IMR-90 (cell line): Measurements from ENCODE around the gene TMCC1. TPM values are rescaled to one million over a fixed set of nuclear protein-coding genes. Genes with fewer than 3 reads are reported as not detected.

Experiments used
- ATAC-seq: fragments of 200-7000 bp; cut with Tn5 transposase; 2 replicates; pipeline ENCODE4 v1.9.1; 2020; ENCODE audit warnings: low read depth, mild to moderate bottlenecking, moderate library complexity
- BruUV-seq: library from RNA; stranded (reverse); fragments of 400-500 nt; replicated peaks from 2 replicates; lab custom pipeline; 2021; lab: Mats Ljungman, UMichigan
- CTCF ChIA-PET: fragments of 300-600 bp; formaldehyde crosslinking; extraction: SDS; loops from one replicate; lab custom pipeline; 2021; ENCODE audit warnings: antibody characterized with exemption; lab: Yijun Ruan, JAX
- POLR2A ChIA-PET: fragments of 300-600 bp; sonication (Branson Sonifier 250); formaldehyde crosslinking; loops from one replicate; lab custom pipeline; 2022; ENCODE audit warnings: antibody characterized with exemption; ENCODE audit not compliant: unreplicated experiment; lab: Charles Lee
- DNase-seq: peaks from one replicate; pipeline ENCODE4 v3.0.0; 2013
- H2AFZ ChIP-seq: replicated peaks from 2 replicates; pipeline ENCODE3; 2013; ENCODE audit warnings: low read length, mild to moderate bottlenecking; ENCODE audit not compliant: poor library complexity
- H2AK5ac ChIP-seq: 2 replicates; pipeline ENCODE4 v1.6.1; 2013; ENCODE audit warnings: low read depth, low read length, inconsistent platforms
- H2AK9ac ChIP-seq: replicated peaks from 2 replicates; pipeline ENCODE3; 2013; ENCODE audit warnings: mild to moderate bottlenecking, low read depth, low read length, moderate library complexity; ENCODE audit not compliant: poor library complexity
- H2BK120ac ChIP-seq: 2 replicates; pipeline ENCODE4 v1.6.1; 2013; ENCODE audit warnings: low read depth, low read length, inconsistent platforms
- H2BK15ac ChIP-seq: 3 replicates; pipeline ENCODE4 v1.6.1; 2013; ENCODE audit warnings: low read depth, low read length, inconsistent platforms
- H2BK20ac ChIP-seq: 2 replicates; pipeline ENCODE4 v1.6.1; 2013; ENCODE audit warnings: low read depth, mild to moderate bottlenecking, inconsistent platforms, low read length, moderate library complexity
- H2BK5ac ChIP-seq: 2 replicates; pipeline ENCODE4 v1.6.1; 2013; ENCODE audit warnings: mild to moderate bottlenecking, low read depth, low read length, inconsistent platforms; ENCODE audit not compliant: poor library complexity, severe bottlenecking
- H3K14ac ChIP-seq: replicated peaks from 2 replicates; pipeline ENCODE4 v1.6.1; 2013; ENCODE audit warnings: low read depth, low read length, inconsistent platforms
- H3K18ac ChIP-seq: 2 replicates; pipeline ENCODE4 v1.6.1; 2013; ENCODE audit warnings: low read depth, low read length, control low read depth
- H3K23ac ChIP-seq: 2 replicates; pipeline ENCODE4 v1.6.1; 2013; ENCODE audit warnings: low read depth, low read length, inconsistent platforms
- H3K27ac ChIP-seq: 2 replicates; pipeline ENCODE4 v1.5.1; 2013; ENCODE audit warnings: mild to moderate bottlenecking, control low read depth, low read length; ENCODE audit not compliant: insufficient read depth
- H3K27me3 ChIP-seq: 2 replicates; pipeline ENCODE4 v1.6.1; 2013; ENCODE audit warnings: low read length; ENCODE audit not compliant: control insufficient read depth, insufficient read depth
- H3K36me3 ChIP-seq: 2 replicates; pipeline ENCODE4 v1.6.1; 2013; ENCODE audit warnings: low read length, mixed read lengths; ENCODE audit not compliant: control insufficient read depth, insufficient read depth
- H3K4ac ChIP-seq: 2 replicates; pipeline ENCODE4 v1.6.1; 2013; ENCODE audit warnings: low read depth, low read length, inconsistent platforms
- H3K4me1 ChIP-seq: 2 replicates; pipeline ENCODE4 v1.6.1; 2013; ENCODE audit warnings: low read length, mixed read lengths; ENCODE audit not compliant: control insufficient read depth, insufficient read depth
- H3K4me2 ChIP-seq: 2 replicates; pipeline ENCODE4 v1.6.1; 2013; ENCODE audit warnings: low read depth, mild to moderate bottlenecking, control low read depth, low read length, moderate library complexity
- H3K4me3 ChIP-seq: 2 replicates; pipeline ENCODE4 v1.5.1; 2013; ENCODE audit warnings: low read depth, mild to moderate bottlenecking, control low read depth, low read length, moderate library complexity; ENCODE audit not compliant: insufficient read depth
- H3K56ac ChIP-seq: 2 replicates; pipeline ENCODE4 v1.6.1; 2013; ENCODE audit warnings: low read length, inconsistent platforms; ENCODE audit not compliant: insufficient read depth; ENCODE audit errors: extremely low read depth
- H3K79me1 ChIP-seq, 2 experiments: 2 replicates each; pipeline ENCODE4 v1.6.1; 2013; ENCODE audit warnings: low read length in 2 of 2, inconsistent platforms in 1 of 2, low read depth in 1 of 2
- H3K9ac ChIP-seq: 2 replicates; pipeline ENCODE4 v1.6.1; 2013; ENCODE audit warnings: low read depth, low read length, control low read depth
- H3K9me1 ChIP-seq: 2 replicates; pipeline ENCODE4 v1.6.1; 2013; ENCODE audit warnings: low read length, inconsistent platforms; ENCODE audit not compliant: insufficient read depth
- H3K9me3 ChIP-seq: 2 replicates; pipeline ENCODE4 v1.6.1; 2013; ENCODE audit warnings: low read length; ENCODE audit not compliant: control insufficient read depth, insufficient read depth
- H4K20me1 ChIP-seq: 2 replicates; pipeline ENCODE4 v1.6.1; 2013; ENCODE audit warnings: low read length, inconsistent platforms; ENCODE audit not compliant: insufficient read depth
- H4K5ac ChIP-seq: 2 replicates; pipeline ENCODE4 v1.6.1; 2013; ENCODE audit warnings: mild to moderate bottlenecking, low read depth, low read length, control low read depth
- H4K8ac ChIP-seq, 2 experiments: 2 replicates each; pipeline ENCODE4 v1.6.1; 2013; ENCODE audit warnings: low read depth in 2 of 2, low read length in 2 of 2, control low read depth in 1 of 2, inconsistent platforms in 1 of 2
- H4K91ac ChIP-seq: 2 replicates; pipeline ENCODE4 v1.6.1; 2013; ENCODE audit warnings: low read depth, low read length, inconsistent platforms; ENCODE audit not compliant: insufficient read depth
- CEBPB ChIP-seq: IDR thresholded peaks from 2 replicates; pipeline ENCODE4 v1.6.1; 2012; ENCODE audit warnings: low read depth, low read length, improper control_type of control experiment
- RAD21 ChIP-seq: IDR thresholded peaks from 2 replicates; pipeline ENCODE4 v1.6.1; 2012; ENCODE audit warnings: low read length, improper control_type of control experiment
- WGBS, 2 experiments: methylation state at CpG; one replicate each; pipeline versions ENCODE4 v1.1.5 to v1.1.7; 2013; ENCODE audit warnings: missing lambda C conversion rate in 2 of 2; ENCODE audit not compliant: insufficient read length in 1 of 2; ENCODE audit errors: extremely low coverage in 2 of 2; 5-methylcytosine and 5-hydroxymethylcytosine counted together
- dilution Hi-C: fragments of 300-500 bp; cut with HindIII; formaldehyde crosslinking; loops from one replicate; pipeline ENCODE4 v1.14.3; 2018; ENCODE audit warnings: low sequenced_read_pairs; ENCODE audit not compliant: unreplicated experiment
- in situ Hi-C: fragments of 300-500 bp; cut with MboI; formaldehyde crosslinking; loops from 3 replicates; pipeline ENCODE4 v1.14.3; 2019; ENCODE audit warnings: low sequenced_read_pairs, inconsistent platforms, mixed read lengths
- intact Hi-C: fragments of 100-400 bp; cut with micrococcal nuclease; formaldehyde crosslinking; loops from 2 replicates; pipeline ENCODE4 v1.10.0; 2022
- polyA plus RNA-seq, 3 experiments: library from polyadenylated mRNA; depleted of rRNA; stranded (reverse); fragments of >200 nt; gene quantifications; 2 replicates each; pipeline ENCODE4 v1.2.3, GENCODE V29; 2012; ENCODE audit warnings: low replicate concordance in 1 of 3
- total RNA-seq: library from RNA; depleted of rRNA; stranded (reverse); fragments of >200 nt; gene quantifications from 2 replicates; pipeline ENCODE4 v1.2.3, GENCODE V29; 2012

Gene TMCC1
- total and polyA plus RNA-seq, 2 of the 4 experiments (the other 2 are of a cell fraction) = 5.0 to 7.3 TPM

- H2BK5ac ChIP-seq = no peak overlapping the region
- intact Hi-C loops = no loop called here
- no peak overlapping the region for H3K14ac ChIP-seq
- ATAC-seq (no peak), DNase-seq (peak; percentile 83)
- no peak overlapping the region for H3K9ac ChIP-seq
- POLR2A ChIA-PET = no interaction called here
- 100% methylated on average over 1 of the region's 5 CpGs; no CpG with 5 or more reads in 1 of the 2 experiments for WGBS, 2 experiments
- H3K4me3 ChIP-seq = no peak overlapping the region
- peak overlapping the region; percentile 45; the same call in 1 of the 2 replicates for H3K4ac ChIP-seq
- H2AFZ ChIP-seq = peak overlapping the region; percentile 43
- no peak overlapping the region for H3K23ac ChIP-seq
- H4K20me1 ChIP-seq = no peaks in the 10 kb centered on the region
- no peak overlapping the region for H4K5ac ChIP-seq
- peaks cover 9% of the 10 kb centered on the region for H3K4me1 ChIP-seq
- H2AK5ac ChIP-seq = peak overlapping the region; percentile 48
- no peak overlapping the region for H2BK20ac ChIP-seq
- no peak overlapping the region for H3K4me2 ChIP-seq
- no peaks in the 10 kb centered on the region for H3K36me3 ChIP-seq
- H4K91ac ChIP-seq = no peak overlapping the region
- no peak overlapping the region for H3K56ac ChIP-seq
- H2BK15ac ChIP-seq = no peak overlapping the region
- no peaks in the 10 kb centered on the region for H3K27me3 ChIP-seq
- H3K9me3 ChIP-seq = no peaks in the 10 kb centered on the region
- no peak overlapping the region for H3K27ac ChIP-seq
- in situ Hi-C loops = loop anchor here (25.0 kb wide), 1 partner anchor 229 kb away; no protein-coding TSS in a partner anchor
- 0 out of 4 replicates have a peak overlapping the region, but pooled peaks of 1 of the 2 experiments have one; percentile 10 for H4K8ac ChIP-seq
- dilution Hi-C loops = no loop called here
- H2BK120ac ChIP-seq = 0 out of 2 replicates have a peak overlapping the region, but pooled peaks have one; percentile 4
- H3K9me1 ChIP-seq = peaks cover 12% of the 10 kb centered on the region
- no peak overlapping the region for H3K18ac ChIP-seq
- TF ChIP-seq RAD21 (no peak), CEBPB (peak; percentile 50; the same call in 1 of the 2 replicates)
- BruUV-seq = no TSS peak
- no peaks in the 10 kb centered on the region; a peak in 1 of 4 replicates for H3K79me1 ChIP-seq
- CTCF ChIA-PET = no interaction called here
- peak overlapping the region; percentile 81 for H2AK9ac ChIP-seq
Measured at GRCh38 chr3:129616713-129617112, 276.8 kb downstream of the TMCC1 start.
